Activated CD4-positive, alpha-beta memory T cell treated with anti-CD3 and anti-CD28 coated beads for 36 hours (primary cell): ENCODE data around the gene OVCA2. TPM values are rescaled to one million over a fixed set of nuclear protein-coding genes. Genes with fewer than 3 reads are reported as not detected.

Source experiments
- CTCF ChIA-PET: fragments of 350-600 bp; sonication (Branson Sonifier 250); formaldehyde crosslinking; loops from one replicate; lab custom pipeline; 2021; ENCODE audit warnings: antibody characterized with exemption, inconsistent platforms; lab: Charles Lee
- POLR2A ChIA-PET: fragments of 350-600 bp; sonication (Branson Sonifier 250); formaldehyde crosslinking; loops from one replicate; lab custom pipeline; 2021; ENCODE audit warnings: antibody characterized with exemption; lab: Charles Lee
- DNase-seq: peaks from one replicate; pipeline ENCODE4 v3.0.0-alpha.2; 2020
- H3K27ac Mint-ChIP-seq: one replicate; pipeline ENCODE4 v1.8.0; 2021; ENCODE audit warnings: mixed read lengths
- H3K27me3 Mint-ChIP-seq: one replicate; pipeline ENCODE4 v1.8.0; 2021; ENCODE audit warnings: mixed read lengths
- H3K36me3 Mint-ChIP-seq: one replicate; pipeline ENCODE4 v1.8.0; 2021; ENCODE audit warnings: mixed read lengths
- H3K4me1 Mint-ChIP-seq: one replicate; pipeline ENCODE4 v1.8.0; 2021; ENCODE audit warnings: low read depth, mixed read lengths
- H3K4me3 Mint-ChIP-seq: one replicate; pipeline ENCODE4 v1.8.0; 2021; ENCODE audit warnings: mild to moderate bottlenecking, mixed read lengths
- H3K9me3 Mint-ChIP-seq: one replicate; pipeline ENCODE4 v1.8.0; 2021; ENCODE audit warnings: mixed read lengths
- intact Hi-C: fragments of 100-400 bp; cut with micrococcal nuclease; formaldehyde crosslinking; loops from one replicate; pipeline ENCODE4 v1.15.1; 2023
- total RNA-seq, 2 experiments: library from RNA; stranded (reverse); gene quantifications; one replicate each; pipeline ENCODE4 v1.2.3, GENCODE V29; 2021

The OVCA2 gene
- total RNA-seq, 2 experiments from 2014 or later: 31.7 to 34.8 TPM

DNA sequence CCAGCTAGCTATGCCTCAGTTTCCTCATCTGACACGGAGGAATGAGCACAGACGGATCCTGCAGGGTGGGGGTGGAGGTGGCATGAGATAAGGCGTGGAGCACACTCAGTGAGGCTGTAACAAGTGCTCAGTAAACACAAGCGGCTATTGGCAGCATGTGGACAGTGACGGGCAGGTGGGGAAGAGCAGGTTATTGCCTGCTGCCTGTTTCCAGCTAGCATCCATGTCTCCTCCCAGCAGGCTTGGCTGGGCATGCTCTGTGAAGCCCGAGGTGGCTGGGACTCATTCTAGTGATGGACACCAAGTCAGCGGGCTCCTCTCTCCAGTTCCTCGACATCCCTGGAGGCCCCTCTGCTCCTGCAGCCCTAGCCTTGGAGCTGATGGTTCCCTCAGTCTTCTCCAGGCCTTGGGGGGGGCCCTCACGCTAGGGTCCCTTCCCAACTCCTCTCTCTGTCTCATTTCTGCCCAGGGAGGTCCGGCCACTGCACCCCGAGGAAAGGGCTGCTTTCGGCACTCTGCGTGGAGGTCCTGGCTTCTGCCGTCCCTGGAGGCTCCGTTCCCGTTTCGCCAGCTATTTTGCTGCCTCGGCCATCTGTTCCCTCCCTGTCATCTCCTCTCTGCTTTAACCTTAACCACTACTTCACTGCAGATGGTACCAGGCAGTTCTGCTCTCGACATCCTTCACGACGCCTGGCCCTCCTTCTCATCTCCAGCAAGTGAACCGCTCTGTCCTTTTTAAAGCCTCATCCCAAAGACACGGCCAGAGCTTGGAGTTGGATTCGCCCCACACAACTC lies 22.9 kb upstream of the OVCA2 start:
- intact Hi-C loops: no loop called here
- peaks cover 3% of the 10 kb centered on the region for H3K4me1 Mint-ChIP-seq
- H3K4me3 Mint-ChIP-seq: no peak overlapping the region
- ChIA-PET CTCF (no interaction called here), POLR2A (no interaction called here)
- H3K36me3 Mint-ChIP-seq: no peaks in the 10 kb centered on the region
- peaks cover 9% of the 10 kb centered on the region for H3K27me3 Mint-ChIP-seq
- no peaks in the 10 kb centered on the region for H3K9me3 Mint-ChIP-seq
- H3K27ac Mint-ChIP-seq: no peak overlapping the region
- DNase-seq: no peak

GRCh38 chr17:2019723-2020122 lies 22.1 kb upstream of the OVCA2 start:
- H3K9me3 Mint-ChIP-seq: no peaks in the 10 kb centered on the region

DNA sequence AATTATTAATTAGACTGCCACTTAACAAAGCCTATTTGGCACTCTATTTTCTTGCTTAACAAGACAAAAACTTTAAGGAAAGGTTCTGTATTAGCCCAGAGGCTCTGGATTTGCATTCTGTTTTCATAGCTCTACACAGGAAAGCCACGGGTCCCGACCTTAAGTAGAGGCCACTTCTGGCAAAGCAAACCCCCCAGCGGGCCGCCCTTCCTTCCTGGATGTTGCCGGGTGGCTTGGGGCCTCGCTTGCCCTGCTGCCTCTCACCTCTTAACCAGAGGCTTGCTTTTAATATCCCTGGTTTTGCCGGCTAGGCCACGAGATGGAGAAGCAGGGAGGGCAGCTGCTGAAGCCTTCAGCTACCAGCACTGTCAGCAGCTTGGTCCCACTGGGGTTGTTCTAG lies 21.1 kb upstream of the OVCA2 start:
- POLR2A ChIA-PET: no interaction called here
- CTCF ChIA-PET: no interaction called here

More at GRCh38 chr17:2019723-2020122, 22.1 kb upstream of the OVCA2 start:
- intact Hi-C loops: no loop called here
- CTCF ChIA-PET: no interaction called here
- POLR2A ChIA-PET: no interaction called here
- no peak for DNase-seq
- H3K27ac Mint-ChIP-seq: no peak overlapping the region
- H3K4me1 Mint-ChIP-seq: peaks cover 4% of the 10 kb centered on the region
- H3K36me3 Mint-ChIP-seq: no peaks in the 10 kb centered on the region
- no peak overlapping the region for H3K4me3 Mint-ChIP-seq
- peaks cover 11% of the 10 kb centered on the region for H3K27me3 Mint-ChIP-seq

GRCh38 chr17:2022647-2023240 lies 19.1 kb upstream of the OVCA2 start:
- DNase-seq: peak; percentile 11
- Mint-ChIP-seq H3K27me3 (peaks cover 28% of the 10 kb centered on the region), H3K27ac (no peak overlapping the region), H3K9me3 (no peaks in the 10 kb centered on the region), H3K36me3 (no peaks in the 10 kb centered on the region), H3K4me1 (peaks cover 9% of the 10 kb centered on the region), H3K4me3 (no peak overlapping the region)
- intact Hi-C loops: no loop called here
- CTCF ChIA-PET: interaction anchor here (1.2 to 3.6 kb wide), 2 partner anchors 33 to 113 kb away, joined by 4 to 23 read pairs; no protein-coding TSS in a partner anchor
- POLR2A ChIA-PET: no interaction called here

More for the DNA sequence above, 21.1 kb upstream of the OVCA2 start:
- no peak overlapping the region for H3K4me3 Mint-ChIP-seq
- H3K4me1 Mint-ChIP-seq: peaks cover 5% of the 10 kb centered on the region
- no peak for DNase-seq
- intact Hi-C loops: no loop called here
- no peak overlapping the region for H3K27ac Mint-ChIP-seq
- no peaks in the 10 kb centered on the region for H3K36me3 Mint-ChIP-seq
- no peaks in the 10 kb centered on the region for H3K9me3 Mint-ChIP-seq
- peaks cover 15% of the 10 kb centered on the region for H3K27me3 Mint-ChIP-seq

DNA sequence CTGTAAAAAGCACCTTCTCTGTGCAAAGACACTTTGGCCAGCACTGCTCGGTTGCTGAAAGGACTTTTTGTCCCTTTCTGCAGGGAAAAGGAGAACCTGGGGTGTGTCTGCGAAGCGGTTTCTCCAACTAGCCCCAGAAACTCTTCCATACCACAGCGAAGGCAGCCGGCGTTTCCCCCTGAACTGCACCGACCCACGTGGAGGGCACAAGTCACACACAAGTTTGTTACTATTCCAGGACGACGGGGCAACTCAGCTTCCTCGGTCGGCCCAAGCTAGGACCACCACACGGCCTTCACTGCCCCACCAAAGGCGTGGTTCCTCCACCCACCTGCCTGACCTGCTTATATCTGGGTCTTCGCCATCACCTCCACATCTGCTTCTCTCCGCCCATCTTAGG lies 18.6 kb upstream of the OVCA2 start:
- DNase-seq: no peak
- intact Hi-C loops: no loop called here
- Mint-ChIP-seq H3K27ac (no peak overlapping the region), H3K36me3 (no peaks in the 10 kb centered on the region), H3K9me3 (no peaks in the 10 kb centered on the region), H3K4me1 (peaks cover 9% of the 10 kb centered on the region), H3K4me3 (no peak overlapping the region), H3K27me3 (peaks cover 31% of the 10 kb centered on the region)
- POLR2A ChIA-PET: interaction anchor here (0.7 kb wide), 1 partner anchor 64 kb away, joined by 3 read pairs; no protein-coding TSS in a partner anchor
- CTCF ChIA-PET: interaction anchor here (1.2 to 3.6 kb wide), 3 partner anchors 32 to 141 kb away, joined by 4 to 23 read pairs (median 5); no protein-coding TSS in a partner anchor

- intact Hi-C loops: no loop called here
- CTCF ChIA-PET: interaction anchor here (1.2 to 3.6 kb wide), 5 partner anchors 31 to 302 kb away, joined by 4 to 23 read pairs (median 11); partner anchors contain the start of gene HIC1
Measured at GRCh38 chr17:2023692-2024571, 17.9 kb upstream of the OVCA2 start.

GRCh38 chr17:2024572-2025219 lies 17.1 kb upstream of the OVCA2 start:
- DNase-seq: peak; percentile 17
- peaks cover 9% of the 10 kb centered on the region for H3K4me1 Mint-ChIP-seq
- H3K4me3 Mint-ChIP-seq: peak overlapping the region; percentile 32
- CTCF ChIA-PET: interaction anchor here (0.7 to 3.6 kb wide), 7 partner anchors 20 to 303 kb away, joined by 3 to 23 read pairs (median 9); partner anchors contain the start of gene HIC1
- POLR2A ChIA-PET: interaction anchor here (0.5 to 0.6 kb wide), 3 partner anchors 302 to 309 kb away, joined by 3 read pairs; no protein-coding TSS in a partner anchor
- no peaks in the 10 kb centered on the region for H3K36me3 Mint-ChIP-seq
- H3K9me3 Mint-ChIP-seq: no peaks in the 10 kb centered on the region
- H3K27me3 Mint-ChIP-seq: peaks cover 31% of the 10 kb centered on the region
- no peak overlapping the region for H3K27ac Mint-ChIP-seq
- intact Hi-C loops: no loop called here

More at GRCh38 chr17:2023692-2024571, 17.9 kb upstream of the OVCA2 start:
- peaks cover 33% of the 10 kb centered on the region for H3K27me3 Mint-ChIP-seq
- no peak overlapping the region for H3K27ac Mint-ChIP-seq
- H3K36me3 Mint-ChIP-seq: no peaks in the 10 kb centered on the region
- DNase-seq: peak; percentile 49
- POLR2A ChIA-PET: interaction anchor here (0.7 kb wide), 1 partner anchor 63 kb away, joined by 3 read pairs; no protein-coding TSS in a partner anchor
- H3K9me3 Mint-ChIP-seq: no peaks in the 10 kb centered on the region
- H3K4me3 Mint-ChIP-seq: peak overlapping the region; percentile 59
- peaks cover 9% of the 10 kb centered on the region for H3K4me1 Mint-ChIP-seq

DNA sequence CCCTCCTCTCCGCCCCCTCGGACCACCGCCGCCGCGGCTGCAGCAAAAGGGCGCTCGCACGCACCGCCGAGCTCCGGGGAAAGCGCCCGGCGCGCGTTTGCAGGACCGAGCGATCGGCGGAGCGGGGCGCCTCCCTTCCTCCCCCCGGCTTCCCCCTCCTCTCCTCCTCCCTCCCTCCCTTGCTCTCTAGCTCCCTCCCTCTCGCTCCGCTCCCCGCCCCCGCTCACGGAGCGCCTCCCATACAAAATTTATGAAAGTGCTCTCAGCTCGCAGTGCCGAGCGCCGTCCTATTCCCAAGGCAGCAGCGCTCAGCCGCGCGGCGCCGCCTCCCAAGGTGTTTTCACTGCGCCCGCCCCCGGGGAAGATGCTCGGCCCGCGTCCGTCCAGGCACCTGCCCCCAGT lies 16.6 kb upstream of the OVCA2 start, which contains the start of gene RTN4RL1:
RTN4RL1 (minus strand) TSS at position 115 of the 402 bp plus-strand sequence. CDS start 469 bp downstream, outside the sequence.
- H3K27me3 Mint-ChIP-seq: peaks cover 31% of the 10 kb centered on the region
- no peak within 1 kb of the TSS for H3K27ac Mint-ChIP-seq
- H3K9me3 Mint-ChIP-seq: no peaks in the 10 kb centered on the region
- ChIA-PET POLR2A (interaction anchor here (0.5 to 0.6 kb wide), 3 partner anchors 302 to 310 kb away, joined by 3 read pairs; no protein-coding TSS in a partner anchor), CTCF (interaction anchor here (0.6 to 3.6 kb wide), 10 partner anchors 20 to 376 kb away, joined by 3 to 23 read pairs (median 5); partner anchors contain the start of genes HIC1 and RILP)
- peak; percentile 77 for DNase-seq
- H3K4me3 Mint-ChIP-seq: peak within 1 kb of the TSS; percentile 66
- peaks cover 9% of the 10 kb centered on the region for H3K4me1 Mint-ChIP-seq
- no peaks in the 10 kb centered on the region for H3K36me3 Mint-ChIP-seq
- intact Hi-C loops: no loop called here

DNA sequence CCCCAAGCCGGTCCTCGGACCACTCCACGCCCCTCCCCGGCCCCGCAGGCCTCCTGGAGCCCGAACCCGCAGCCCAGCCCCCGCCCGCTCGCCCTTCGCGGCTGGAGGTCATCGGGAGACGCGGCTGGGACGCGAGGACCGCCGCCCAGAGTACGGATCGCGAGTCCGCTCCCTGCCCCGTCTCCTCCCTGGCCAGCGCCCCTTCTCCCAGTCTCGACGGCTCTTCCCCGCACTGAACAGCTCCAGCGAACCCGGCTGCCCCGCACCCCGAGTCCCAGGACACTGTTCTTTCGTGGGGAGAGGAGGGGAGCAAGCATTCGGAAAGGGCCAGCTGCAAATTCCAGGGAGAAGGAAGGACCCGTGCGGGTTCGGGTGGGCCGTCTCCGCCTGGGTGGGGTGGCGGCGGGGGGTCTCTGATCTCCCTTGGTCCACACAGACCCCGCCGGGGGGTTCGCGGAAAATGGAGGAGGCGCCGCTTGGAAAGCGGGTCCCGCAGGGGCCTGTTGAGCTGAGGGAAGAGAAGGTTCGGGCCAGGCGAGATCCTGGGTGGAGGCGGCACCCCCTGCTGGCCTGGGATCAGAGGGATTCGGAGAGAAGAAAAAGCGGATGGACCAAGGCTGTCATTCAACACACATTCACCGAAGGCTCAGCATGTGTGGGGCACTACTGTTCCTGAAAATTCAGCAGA lies 16.1 kb upstream of the OVCA2 start:
- no peak overlapping the region for H3K27ac Mint-ChIP-seq
- intact Hi-C loops: no loop called here
- no peaks in the 10 kb centered on the region for H3K36me3 Mint-ChIP-seq
- CTCF ChIA-PET: interaction anchor here (0.6 to 3.6 kb wide), 13 partner anchors 29 to 390 kb away, joined by 3 to 23 read pairs (median 4); partner anchors contain the start of genes HIC1 and RILP
- peaks cover 31% of the 10 kb centered on the region for H3K27me3 Mint-ChIP-seq
- peak overlapping the region; percentile 66 for H3K4me3 Mint-ChIP-seq
- POLR2A ChIA-PET: no interaction called here
- DNase-seq: peak; percentile 58
- no peaks in the 10 kb centered on the region for H3K9me3 Mint-ChIP-seq
- H3K4me1 Mint-ChIP-seq: peaks cover 12% of the 10 kb centered on the region

DNA sequence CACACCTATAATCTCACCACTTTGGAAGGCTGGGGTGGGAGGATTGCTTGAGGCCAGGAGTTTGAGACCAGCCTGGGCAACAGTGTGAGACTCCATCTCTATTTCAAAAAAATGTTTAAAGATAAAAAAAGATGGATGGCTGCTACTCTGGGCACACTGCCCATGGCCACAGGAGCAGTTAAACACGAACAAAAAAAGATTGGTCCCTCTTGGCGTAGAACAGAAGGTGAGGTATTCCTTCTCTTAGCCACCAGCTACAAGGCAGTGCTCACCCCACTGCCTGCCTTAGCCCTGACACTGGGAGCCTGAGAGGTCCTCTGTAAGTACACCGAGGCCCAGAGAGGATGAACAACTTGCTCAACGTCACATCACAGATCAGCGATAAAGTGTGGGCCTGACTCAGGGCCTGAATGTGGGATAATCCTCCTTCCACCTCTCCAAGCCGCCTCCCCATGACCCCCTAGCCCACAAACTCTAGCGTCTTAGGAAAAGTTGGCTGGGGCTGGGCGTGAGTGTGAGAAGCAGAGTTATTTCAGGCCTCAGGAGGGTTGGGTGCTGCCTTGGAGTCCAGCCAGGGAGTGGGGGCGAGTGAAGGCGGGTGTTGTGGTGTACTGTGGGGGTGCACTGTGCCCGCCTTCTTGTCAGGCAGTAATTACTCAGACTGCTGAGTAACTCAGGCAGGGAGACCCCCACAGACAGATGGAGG lies 14.1 kb upstream of the OVCA2 start:
- Mint-ChIP-seq H3K9me3 (no peaks in the 10 kb centered on the region), H3K27ac (no peak overlapping the region), H3K4me3 (no peak overlapping the region), H3K36me3 (no peaks in the 10 kb centered on the region), H3K4me1 (peaks cover 19% of the 10 kb centered on the region), H3K27me3 (peaks cover 29% of the 10 kb centered on the region)
- ChIA-PET POLR2A (no interaction called here), CTCF (interaction anchor here (1.1 kb wide), 1 partner anchor 119 kb away, joined by 3 read pairs; no protein-coding TSS in a partner anchor)
- peak; percentile 14 for DNase-seq
- intact Hi-C loops: no loop called here
